Endothelial cell of umbilical vein (primary cell): ENCODE results near the gene SH3RF3. TPM values are rescaled to one million over a fixed set of nuclear protein-coding genes. Genes with fewer than 3 reads are reported as not detected.

Experiments used
- BruUV-seq: library from RNA; stranded (reverse); fragments of 400-500 nt; replicated peaks from 2 replicates; lab custom pipeline; 2021; lab: Mats Ljungman, UMichigan
- CTCF ChIA-PET: fragments of 300-600, 350-600 bp; sonication (Branson Sonifier 250); formaldehyde crosslinking; loops from one replicate; lab custom pipeline; 2021; ENCODE audit warnings: antibody characterized with exemption, inconsistent platforms; lab: Charles Lee
- POLR2A ChIA-PET: fragments of 300-600, 350-600 bp; sonication (Branson Sonifier 250); formaldehyde crosslinking; loops from one replicate; lab custom pipeline; 2021; ENCODE audit warnings: antibody characterized with exemption, inconsistent platforms; lab: Charles Lee
- DNase-seq: peaks from one replicate; pipeline ENCODE4 v3.0.0-alpha.2; 2011; ENCODE audit warnings: low read depth, low spot score
- FAIRE-seq: peaks from 2 replicates; lab custom pipeline; 2011; peaks lifted over from hg19 to GRCh38; lab: Jason Lieb, UNC
- H2AFZ ChIP-seq: 2 replicates; pipeline ENCODE4 v1.6.0; 2012; ENCODE audit warnings: low read depth, low read length, control low read depth, inconsistent platforms
- H3K27ac ChIP-seq: 2 replicates; pipeline ENCODE4 v1.5.1; 2011; ENCODE audit warnings: low read depth, mild to moderate bottlenecking, control low read depth, low read length, moderate library complexity; ENCODE audit not compliant: insufficient read depth
- H3K27me3 ChIP-seq, 2 experiments: 2 replicates each; pipeline versions ENCODE4 v1.6.0 to v1.6.1; 2011; ENCODE audit warnings: low read length in 2 of 2, mixed read lengths in 1 of 2; ENCODE audit not compliant: control insufficient read depth in 2 of 2, insufficient read depth in 2 of 2
- H3K36me3 ChIP-seq, 2 experiments: 2 replicates in 1 of 2; 3 replicates in 1 of 2; pipeline ENCODE4 v1.5.1; 2011; ENCODE audit warnings: low read length in 2 of 2, mild to moderate bottlenecking in 1 of 2, moderate library complexity in 1 of 2; ENCODE audit not compliant: control insufficient read depth in 2 of 2, insufficient read depth in 2 of 2; ENCODE audit errors: extremely low read depth in 1 of 2
- H3K4me1 ChIP-seq: 3 replicates; pipeline ENCODE4 v1.5.1; 2011; ENCODE audit warnings: mild to moderate bottlenecking, low read length; ENCODE audit not compliant: control insufficient read depth, insufficient read depth; ENCODE audit errors: extremely low read depth
- H3K4me2 ChIP-seq: 2 replicates; pipeline ENCODE4 v1.6.1; 2011; ENCODE audit warnings: low read length, control low read depth, mixed read lengths; ENCODE audit not compliant: insufficient read depth
- H3K4me3 ChIP-seq, 3 experiments: fragments of 200-600 bp in 1 of 3; sonication (generic), shearing (Covaris generic) in 1 of 3; replicated peaks in 1 of 3; 2 replicates each; pipeline ENCODE4 v1.5.1; 2011 to 2016; ENCODE audit warnings: control low read depth in 3 of 3, low read length in 3 of 3, mild to moderate bottlenecking in 2 of 3, inconsistent platforms in 1 of 3, low read depth in 1 of 3, moderate library complexity in 1 of 3; ENCODE audit not compliant: insufficient read depth in 1 of 3
- H3K79me2 ChIP-seq: 2 replicates; pipeline ENCODE4 v1.6.0; 2012; ENCODE audit warnings: low read length, inconsistent platforms; ENCODE audit not compliant: control insufficient read depth, insufficient read depth
- H3K9ac ChIP-seq: replicated peaks from 2 replicates; pipeline ENCODE3; 2011; ENCODE audit warnings: low read length, control low read depth; ENCODE audit not compliant: insufficient read depth; ENCODE audit errors: extremely low read depth
- H3K9me1 ChIP-seq: replicated peaks from 3 replicates; pipeline ENCODE4 v1.6.0; 2011; ENCODE audit warnings: mild to moderate bottlenecking, low read length; ENCODE audit not compliant: control insufficient read depth, insufficient read depth; ENCODE audit errors: extremely low read depth
- H3K9me3 ChIP-seq: replicated peaks from 2 replicates; pipeline ENCODE4 v1.5.1; 2012; ENCODE audit warnings: low read length, inconsistent platforms; ENCODE audit not compliant: control insufficient read depth, insufficient read depth
- H4K20me1 ChIP-seq: replicated peaks from 2 replicates; pipeline ENCODE3; 2011; ENCODE audit warnings: mild to moderate bottlenecking, low read length; ENCODE audit not compliant: control insufficient read depth, insufficient read depth; ENCODE audit errors: extremely low read depth
- EZH2 ChIP-seq: IDR thresholded peaks from 2 replicates; pipeline ENCODE4 v1.6.1; 2012; ENCODE audit warnings: borderline replicate concordance, low read depth, mild to moderate bottlenecking, moderate library complexity, low read length, inconsistent platforms; ENCODE audit not compliant: severe bottlenecking
- FOS ChIP-seq: IDR thresholded peaks from 2 replicates; pipeline ENCODE4 v1.6.1; 2011; ENCODE audit warnings: mild to moderate bottlenecking, low read length, moderate library complexity, borderline replicate concordance; ENCODE audit not compliant: insufficient read depth
- GATA2 ChIP-seq: IDR thresholded peaks from 2 replicates; pipeline ENCODE4 v1.7.0; 2011; ENCODE audit warnings: low read depth, mild to moderate bottlenecking, moderate library complexity, mixed read lengths, low read length; ENCODE audit not compliant: insufficient read length, insufficient read depth
- JUN ChIP-seq: IDR thresholded peaks from 2 replicates; pipeline ENCODE4 v1.6.1; 2011; ENCODE audit warnings: borderline replicate concordance, low read depth; ENCODE audit not compliant: insufficient read length, insufficient read depth
- MYC ChIP-seq: IDR thresholded peaks from one replicate; pipeline ENCODE4 v1.6.1; 2011; ENCODE audit warnings: mild to moderate bottlenecking, low read depth, low read length
- POLR2A ChIP-seq: IDR thresholded peaks from 2 replicates; pipeline ENCODE4 v1.6.1; 2012; ENCODE audit warnings: low read depth, mild to moderate bottlenecking, control low read depth, low read length
- POLR2AphosphoS5 ChIP-seq: IDR thresholded peaks from 2 replicates; pipeline ENCODE4 v1.6.1; 2012; ENCODE audit warnings: low read depth, mild to moderate bottlenecking, control low read depth, low read length, moderate library complexity; ENCODE audit not compliant: insufficient read depth
- dilution Hi-C: fragments of 300-500 bp; cut with MboI; formaldehyde crosslinking; loops from one replicate; pipeline ENCODE4 v1.15.0; 2019; ENCODE audit warnings: low sequenced_read_pairs; ENCODE audit not compliant: extremely low pct_ligation_motif_present
- intact Hi-C: fragments of 100-400 bp; cut with micrococcal nuclease; formaldehyde crosslinking; loops from one replicate; pipeline ENCODE4 v1.10.0; 2022
- polyA plus RNA-seq, 4 experiments: library from polyadenylated mRNA; depleted of rRNA in 3 of 4; stranded (reverse) in 3 of 4; unstranded in 1 of 4; fragments of >200 nt; gene quantifications; 2 replicates each; pipeline versions ENCODE4 v1.2.1 to v1.2.3, GENCODE V29; 2011 to 2012; ENCODE audit warnings: missing spikeins in 1 of 4
- total RNA-seq: library from RNA; stranded (reverse); gene quantifications from 2 replicates; pipeline ENCODE4 v1.2.3, GENCODE V29; 2021
- TF ChIP-seq, protein P1 (sequence below): IDR thresholded peaks from 2 replicates; pipeline ENCODE4 v1.6.1; 2011; ENCODE audit not compliant: insufficient read depth, insufficient read length
- TF ChIP-seq, protein P2 (sequence below), 2 donors: IDR thresholded peaks; 1 replicate in 1 of 2; 2 replicates in 1 of 2; pipeline ENCODE4 v1.5.1; 2011; ENCODE audit warnings: low read length in 2 of 2, mild to moderate bottlenecking in 2 of 2, moderate library complexity in 2 of 2, control low read depth in 1 of 2, inconsistent platforms in 1 of 2, low read depth in 1 of 2; ENCODE audit not compliant: insufficient read depth in 1 of 2; ENCODE audit errors: extremely low read depth in 1 of 2

Gene SH3RF3
- total and polyA plus RNA-seq, 2 donors (not counting 3 experiments of a cell fraction or from before 2014, with no cell fraction given), result 3.8 to 14.7 TPM

DNA sequence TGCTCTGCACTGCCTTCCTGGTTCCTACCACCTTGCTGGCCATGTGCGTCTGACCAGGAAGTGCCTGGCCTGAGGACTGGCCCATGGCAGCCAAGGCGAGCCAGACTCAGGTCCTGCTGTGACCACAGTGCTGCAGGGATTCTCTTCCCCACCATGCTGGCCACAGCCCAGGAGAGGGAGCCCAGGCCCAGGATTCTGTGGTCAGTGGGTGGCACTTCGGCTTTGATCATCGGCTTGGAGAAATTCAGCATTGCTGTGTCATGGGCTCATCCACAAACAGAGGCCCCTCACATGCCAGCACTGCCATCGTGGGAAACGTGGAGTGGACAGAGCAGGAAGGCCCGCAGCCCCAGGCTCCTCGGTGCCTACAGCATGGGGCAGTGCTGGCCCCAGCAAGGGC lies 273.2 kb downstream of the SH3RF3 start:
- H3K27ac ChIP-seq, result no peak overlapping the region
- H4K20me1 ChIP-seq, result no peaks in the 10 kb centered on the region

DNA sequence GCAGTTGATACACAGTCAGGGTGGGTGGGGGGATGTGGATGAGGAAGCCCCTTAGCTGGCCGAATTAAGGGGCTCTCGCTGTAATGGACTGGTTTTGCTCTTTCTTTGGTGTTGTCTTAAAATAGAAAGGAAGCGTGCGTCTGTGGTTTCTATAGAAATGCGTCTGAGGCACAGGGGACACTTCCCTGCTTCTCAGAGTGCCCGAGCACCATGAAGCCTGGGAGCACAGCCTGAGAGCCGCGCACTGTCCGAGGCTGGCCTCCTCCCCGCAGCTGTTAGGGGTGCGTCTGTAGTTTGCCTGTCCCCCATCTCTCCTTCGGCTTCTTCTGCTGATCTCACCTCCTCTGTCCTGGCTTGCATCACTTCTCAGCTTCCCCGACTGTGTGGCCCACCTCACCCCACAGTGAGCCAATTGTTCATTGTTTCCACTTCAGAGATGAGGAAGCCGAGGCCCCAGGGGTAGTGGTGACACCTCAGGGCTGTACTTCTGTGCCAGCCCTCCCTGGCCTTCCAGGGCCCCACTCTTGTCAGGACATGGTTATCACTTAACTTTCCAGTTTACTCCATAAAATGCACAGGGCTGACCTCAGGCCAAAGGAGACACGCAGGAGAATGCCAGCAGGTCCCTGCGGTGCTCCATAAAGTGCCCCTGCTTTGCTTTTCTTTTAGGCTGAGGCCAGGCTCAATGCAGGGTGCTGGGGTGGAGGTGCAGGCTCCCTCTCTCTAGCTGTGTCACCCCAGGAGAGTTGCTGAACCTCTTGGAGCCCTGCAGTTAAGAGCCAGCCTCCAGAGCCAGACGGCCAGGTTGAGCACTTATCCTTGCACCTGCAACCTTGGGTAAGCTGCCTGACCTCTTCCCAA lies 274.2 kb downstream of the SH3RF3 start:
- no peak overlapping the region for H3K4me3 ChIP-seq
- no peak overlapping the region for H3K9ac ChIP-seq
- H3K27ac ChIP-seq, result no peak overlapping the region
- no TSS peak for BruUV-seq
- H2AFZ ChIP-seq, result no peak overlapping the region
- POLR2A ChIA-PET, result no interaction called here
- no peaks in the 10 kb centered on the region for H3K4me1 ChIP-seq
- no peaks in the 10 kb centered on the region for H3K9me1 ChIP-seq
- TF ChIP-seq EZH2 (no peak), GATA2 (no peak), JUN (no peak), FOS (no peak), POLR2AphosphoS5 (no peak), POLR2A (no peak), MYC (no peak)
- TF ChIP-seq, protein P1, sequence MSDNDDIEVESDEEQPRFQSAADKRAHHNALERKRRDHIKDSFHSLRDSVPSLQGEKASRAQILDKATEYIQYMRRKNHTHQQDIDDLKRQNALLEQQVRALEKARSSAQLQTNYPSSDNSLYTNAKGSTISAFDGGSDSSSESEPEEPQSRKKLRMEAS, result no peak
- TF ChIP-seq, protein P2, sequence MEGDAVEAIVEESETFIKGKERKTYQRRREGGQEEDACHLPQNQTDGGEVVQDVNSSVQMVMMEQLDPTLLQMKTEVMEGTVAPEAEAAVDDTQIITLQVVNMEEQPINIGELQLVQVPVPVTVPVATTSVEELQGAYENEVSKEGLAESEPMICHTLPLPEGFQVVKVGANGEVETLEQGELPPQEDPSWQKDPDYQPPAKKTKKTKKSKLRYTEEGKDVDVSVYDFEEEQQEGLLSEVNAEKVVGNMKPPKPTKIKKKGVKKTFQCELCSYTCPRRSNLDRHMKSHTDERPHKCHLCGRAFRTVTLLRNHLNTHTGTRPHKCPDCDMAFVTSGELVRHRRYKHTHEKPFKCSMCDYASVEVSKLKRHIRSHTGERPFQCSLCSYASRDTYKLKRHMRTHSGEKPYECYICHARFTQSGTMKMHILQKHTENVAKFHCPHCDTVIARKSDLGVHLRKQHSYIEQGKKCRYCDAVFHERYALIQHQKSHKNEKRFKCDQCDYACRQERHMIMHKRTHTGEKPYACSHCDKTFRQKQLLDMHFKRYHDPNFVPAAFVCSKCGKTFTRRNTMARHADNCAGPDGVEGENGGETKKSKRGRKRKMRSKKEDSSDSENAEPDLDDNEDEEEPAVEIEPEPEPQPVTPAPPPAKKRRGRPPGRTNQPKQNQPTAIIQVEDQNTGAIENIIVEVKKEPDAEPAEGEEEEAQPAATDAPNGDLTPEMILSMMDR (IDR thresholded peaks at IDR 0.05; ENCODE audit: extremely low read depth in 1 of 2, insufficient read depth in 1 of 2, low read depth in 1 of 2, low read length in 2 of 2), result no peak
- FAIRE-seq (no peak), DNase-seq (no peak)
- peaks cover 0 to 2% of the 10 kb centered on the region in 2 experiments for H3K36me3 ChIP-seq
- dilution Hi-C loops, result no loop called here
- H3K79me2 ChIP-seq, result no peaks in the 10 kb centered on the region
- H4K20me1 ChIP-seq, result no peaks in the 10 kb centered on the region
- intact Hi-C loops, result no loop called here
- H3K4me2 ChIP-seq, result no peak overlapping the region
- no peaks in the 10 kb centered on the region for H3K9me3 ChIP-seq
- H3K27me3 ChIP-seq, result no peaks in the 10 kb centered on the region
- CTCF ChIA-PET, result interaction anchor here (1.1 kb wide), 1 partner anchor 11 kb away, joined by 5 read pairs; no protein-coding TSS in a partner anchor

More for the DNA sequence above, 273.2 kb downstream of the SH3RF3 start:
- no peaks in the 10 kb centered on the region for H3K9me3 ChIP-seq
- FAIRE-seq, result no peak
- no peaks in the 10 kb centered on the region for H3K27me3 ChIP-seq
- no peaks in the 10 kb centered on the region for H3K9me1 ChIP-seq
- H3K9ac ChIP-seq, result no peak overlapping the region
- BruUV-seq, result no TSS peak
- no peak overlapping the region for H2AFZ ChIP-seq
- no peak for DNase-seq
- intact Hi-C loops, result no loop called here
- TF ChIP-seq FOS, result no peak
- no peak for TF ChIP-seq MYC
- TF ChIP-seq POLR2A, result no peak
- TF ChIP-seq GATA2, result no peak
- TF ChIP-seq JUN, result no peak
- no peak overlapping the region for H3K4me2 ChIP-seq
- H3K4me1 ChIP-seq, result no peaks in the 10 kb centered on the region
- H3K79me2 ChIP-seq, result no peaks in the 10 kb centered on the region
- peaks cover 0 to 2% of the 10 kb centered on the region in 2 experiments for H3K36me3 ChIP-seq
- POLR2A ChIA-PET, result no interaction called here
- CTCF ChIA-PET, result interaction anchor here (1.4 kb wide), 1 partner anchor 108 kb away, joined by 4 read pairs; no protein-coding TSS in a partner anchor
- dilution Hi-C loops, result no loop called here
- H3K4me3 ChIP-seq, result no peak overlapping the region
